Measurements from ENCODE around the gene THBS4.

DNA sequence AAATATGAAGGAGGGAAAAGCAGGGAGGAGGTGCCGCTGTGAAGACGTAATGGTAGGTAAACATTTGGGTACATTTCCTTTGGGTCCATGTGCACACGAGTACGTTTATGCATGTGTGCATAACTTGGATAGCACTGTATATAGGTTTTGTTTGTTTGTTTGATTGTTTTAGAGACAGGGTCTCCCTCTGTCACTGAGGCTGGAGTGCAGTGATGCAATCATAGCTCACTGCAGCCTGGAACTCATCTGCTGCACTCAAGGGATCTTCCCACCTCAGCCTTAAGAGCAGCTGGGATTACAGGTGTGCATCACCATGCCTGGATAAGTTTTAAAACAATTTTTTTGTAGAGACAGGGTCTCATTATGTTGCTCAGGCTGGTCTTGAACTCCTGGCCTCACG, 94.0 kb downstream of the THBS4 start:
- TF ChIP-seq CTCF (IDR thresholded peaks at IDR 0.05; ENCODE audit: low read depth, low read length, missing input control) (no peak), TAF1 (conservative IDR thresholded peaks at IDR 0.05) (no peak), EGR1 (IDR thresholded peaks at IDR 0.05; ENCODE audit: low read depth in 2 of 2) (no peak), YY1 (IDR thresholded peaks at IDR 0.05) (no peak), MAX (IDR thresholded peaks at IDR 0.05) (no peak), GABPA (IDR thresholded peaks at IDR 0.05 in 1 of 2, conservative IDR thresholded peaks at IDR 0.05 in 1 of 2) (no peak), FOXA1 (IDR thresholded peaks at IDR 0.05) (no peak), NR2F2 (IDR thresholded peaks at IDR 0.05) (no peak), REST (IDR thresholded peaks at IDR 0.05) (no peak), RAD21 (IDR thresholded peaks at IDR 0.05) (no peak), JUND (IDR thresholded peaks at IDR 0.05) (no peak), HNF4A (conservative IDR thresholded peaks at IDR 0.05) (no peak)
- TF ChIP-seq, protein P1, sequence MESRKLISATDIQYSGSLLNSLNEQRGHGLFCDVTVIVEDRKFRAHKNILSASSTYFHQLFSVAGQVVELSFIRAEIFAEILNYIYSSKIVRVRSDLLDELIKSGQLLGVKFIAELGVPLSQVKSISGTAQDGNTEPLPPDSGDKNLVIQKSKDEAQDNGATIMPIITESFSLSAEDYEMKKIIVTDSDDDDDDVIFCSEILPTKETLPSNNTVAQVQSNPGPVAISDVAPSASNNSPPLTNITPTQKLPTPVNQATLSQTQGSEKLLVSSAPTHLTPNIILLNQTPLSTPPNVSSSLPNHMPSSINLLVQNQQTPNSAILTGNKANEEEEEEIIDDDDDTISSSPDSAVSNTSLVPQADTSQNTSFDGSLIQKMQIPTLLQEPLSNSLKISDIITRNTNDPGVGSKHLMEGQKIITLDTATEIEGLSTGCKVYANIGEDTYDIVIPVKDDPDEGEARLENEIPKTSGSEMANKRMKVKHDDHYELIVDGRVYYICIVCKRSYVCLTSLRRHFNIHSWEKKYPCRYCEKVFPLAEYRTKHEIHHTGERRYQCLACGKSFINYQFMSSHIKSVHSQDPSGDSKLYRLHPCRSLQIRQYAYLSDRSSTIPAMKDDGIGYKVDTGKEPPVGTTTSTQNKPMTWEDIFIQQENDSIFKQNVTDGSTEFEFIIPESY (IDR thresholded peaks at IDR 0.05) = no peak
- TF ChIP-seq, protein P2, sequence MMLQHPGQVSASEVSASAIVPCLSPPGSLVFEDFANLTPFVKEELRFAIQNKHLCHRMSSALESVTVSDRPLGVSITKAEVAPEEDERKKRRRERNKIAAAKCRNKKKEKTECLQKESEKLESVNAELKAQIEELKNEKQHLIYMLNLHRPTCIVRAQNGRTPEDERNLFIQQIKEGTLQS (IDR thresholded peaks at IDR 0.05) = no peak
